Mesothelial cell of epicardium (in vitro differentiated cells): Measurements from ENCODE around the gene INO80. TPM values are rescaled to one million over a fixed set of nuclear protein-coding genes. Genes with fewer than 3 reads are reported as not detected.

Source experiments
- DNase-seq, 2 experiments: peaks; one replicate each; pipeline ENCODE4 v3.0.0; 2021; ENCODE audit warnings: low spot score in 2 of 2; ENCODE audit not compliant: unreplicated experiment in 2 of 2
- H3K27ac Mint-ChIP-seq: 2 replicates; pipeline ENCODE4 v1.8.0; 2021; ENCODE audit warnings: mixed read lengths
- H3K27me3 Mint-ChIP-seq: 2 replicates; pipeline ENCODE4 v1.8.0; 2021; ENCODE audit warnings: low read depth, mixed read lengths
- H3K36me3 Mint-ChIP-seq: 2 replicates; pipeline ENCODE4 v1.8.0; 2021; ENCODE audit warnings: mixed read lengths
- H3K4me1 Mint-ChIP-seq: 2 replicates; pipeline ENCODE4 v1.8.0; 2021; ENCODE audit warnings: mixed read lengths
- H3K4me3 Mint-ChIP-seq: 2 replicates; pipeline ENCODE4 v1.8.0; 2021; ENCODE audit warnings: mild to moderate bottlenecking, moderate library complexity, mixed read lengths
- H3K9me3 Mint-ChIP-seq: 2 replicates; pipeline ENCODE4 v1.8.0; 2021; ENCODE audit warnings: mixed read lengths
- total RNA-seq: library from RNA; stranded (reverse); gene quantifications from 3 replicates; pipeline ENCODE4 v1.2.1, GENCODE V29; 2021
- TF ChIP-seq, protein P1 (sequence below): fragments of 200-600 bp; sonication (generic); IDR thresholded peaks from one replicate; pipeline ENCODE4 v1.5.0; 2021; ENCODE audit warnings: antibody characterized with exemption; ENCODE audit not compliant: unreplicated experiment

INO80 gene
- total RNA-seq, 1 donor from 2014 or later, result 23.7 TPM

DNA sequence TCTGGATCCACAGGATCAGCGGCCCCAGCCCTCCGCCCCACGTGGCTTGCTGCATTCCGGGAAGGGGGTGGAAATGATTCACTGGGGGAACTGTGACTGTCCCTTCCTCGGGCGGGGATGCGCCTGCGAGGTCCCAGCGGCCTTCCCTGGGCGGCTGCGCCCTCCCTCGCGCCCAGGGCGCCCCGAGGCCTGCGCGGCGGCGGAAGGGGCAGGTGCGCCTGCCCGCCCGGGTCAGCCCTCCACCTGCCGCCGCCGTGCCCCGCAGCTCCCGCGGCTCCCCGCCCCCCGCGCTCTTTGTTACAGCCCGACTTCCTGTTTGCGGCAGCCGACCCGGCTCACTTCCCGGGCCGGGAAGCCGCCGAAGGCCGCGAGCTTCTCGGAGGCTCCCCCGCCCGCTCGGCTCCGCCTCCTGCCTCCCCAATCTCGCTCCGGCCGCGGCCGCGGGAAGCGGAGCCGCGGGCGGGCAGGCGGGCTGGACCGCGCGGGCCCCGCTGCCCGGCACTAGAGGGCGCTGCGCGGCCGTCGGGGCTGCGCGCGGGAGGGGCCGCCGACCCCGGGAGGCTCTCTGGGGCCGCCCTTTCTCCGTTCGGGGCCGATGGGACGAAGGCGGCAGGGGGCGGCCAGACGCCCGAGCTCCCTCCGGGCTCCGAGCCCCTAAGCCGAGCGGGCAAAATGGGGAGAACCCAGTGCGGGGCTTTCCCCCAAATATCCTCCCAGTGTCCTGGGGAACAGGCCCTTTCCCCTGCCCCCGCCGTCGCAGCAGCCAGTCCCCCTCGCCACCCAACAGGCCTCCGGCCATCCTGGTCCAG, 174.3 kb downstream of the INO80 start:
- DNase-seq, result peak in 1 of 2 experiments; percentile 82
- Mint-ChIP-seq H3K36me3 (no peaks in the 10 kb centered on the region), H3K27ac (peak overlapping the region; percentile 67), H3K27me3 (peaks cover 9% of the 10 kb centered on the region), H3K4me1 (peaks cover 17% of the 10 kb centered on the region), H3K9me3 (no peaks in the 10 kb centered on the region), H3K4me3 (peak overlapping the region; percentile 63)
- TF ChIP-seq, protein P1, sequence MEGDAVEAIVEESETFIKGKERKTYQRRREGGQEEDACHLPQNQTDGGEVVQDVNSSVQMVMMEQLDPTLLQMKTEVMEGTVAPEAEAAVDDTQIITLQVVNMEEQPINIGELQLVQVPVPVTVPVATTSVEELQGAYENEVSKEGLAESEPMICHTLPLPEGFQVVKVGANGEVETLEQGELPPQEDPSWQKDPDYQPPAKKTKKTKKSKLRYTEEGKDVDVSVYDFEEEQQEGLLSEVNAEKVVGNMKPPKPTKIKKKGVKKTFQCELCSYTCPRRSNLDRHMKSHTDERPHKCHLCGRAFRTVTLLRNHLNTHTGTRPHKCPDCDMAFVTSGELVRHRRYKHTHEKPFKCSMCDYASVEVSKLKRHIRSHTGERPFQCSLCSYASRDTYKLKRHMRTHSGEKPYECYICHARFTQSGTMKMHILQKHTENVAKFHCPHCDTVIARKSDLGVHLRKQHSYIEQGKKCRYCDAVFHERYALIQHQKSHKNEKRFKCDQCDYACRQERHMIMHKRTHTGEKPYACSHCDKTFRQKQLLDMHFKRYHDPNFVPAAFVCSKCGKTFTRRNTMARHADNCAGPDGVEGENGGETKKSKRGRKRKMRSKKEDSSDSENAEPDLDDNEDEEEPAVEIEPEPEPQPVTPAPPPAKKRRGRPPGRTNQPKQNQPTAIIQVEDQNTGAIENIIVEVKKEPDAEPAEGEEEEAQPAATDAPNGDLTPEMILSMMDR, result peak; percentile 58

DNA sequence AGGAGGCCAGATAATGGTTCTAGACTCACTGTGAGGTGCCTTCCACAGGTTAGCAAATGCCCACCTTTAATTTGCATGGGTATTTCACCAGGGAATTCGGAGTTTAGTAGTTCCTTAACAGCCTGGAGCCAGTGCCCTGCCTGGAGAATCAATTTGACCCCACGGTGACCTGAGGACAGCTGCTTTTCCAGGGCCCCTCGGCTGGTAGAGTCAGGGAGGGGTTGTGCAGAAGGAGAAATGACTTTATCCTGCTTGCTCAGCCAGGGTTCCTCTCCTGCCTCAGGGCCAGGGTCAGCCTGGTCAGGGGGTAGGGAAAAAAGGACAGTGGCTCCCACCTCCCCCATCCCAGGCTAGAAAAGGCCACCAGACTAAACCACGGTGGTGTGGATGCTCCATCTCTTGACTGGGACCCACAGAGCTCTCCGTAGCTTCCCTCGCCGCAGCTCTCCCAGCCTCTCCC, 175.0 kb downstream of the INO80 start:
- TF ChIP-seq, protein P1, result no peak
- H3K27ac Mint-ChIP-seq, result peak overlapping the region; percentile 67
- H3K27me3 Mint-ChIP-seq, result peaks cover 7% of the 10 kb centered on the region
- no peak for DNase-seq
- H3K4me1 Mint-ChIP-seq, result peaks cover 17% of the 10 kb centered on the region
- peak overlapping the region; percentile 60 for H3K4me3 Mint-ChIP-seq
- H3K36me3 Mint-ChIP-seq, result no peaks in the 10 kb centered on the region
- H3K9me3 Mint-ChIP-seq, result no peaks in the 10 kb centered on the region

DNA sequence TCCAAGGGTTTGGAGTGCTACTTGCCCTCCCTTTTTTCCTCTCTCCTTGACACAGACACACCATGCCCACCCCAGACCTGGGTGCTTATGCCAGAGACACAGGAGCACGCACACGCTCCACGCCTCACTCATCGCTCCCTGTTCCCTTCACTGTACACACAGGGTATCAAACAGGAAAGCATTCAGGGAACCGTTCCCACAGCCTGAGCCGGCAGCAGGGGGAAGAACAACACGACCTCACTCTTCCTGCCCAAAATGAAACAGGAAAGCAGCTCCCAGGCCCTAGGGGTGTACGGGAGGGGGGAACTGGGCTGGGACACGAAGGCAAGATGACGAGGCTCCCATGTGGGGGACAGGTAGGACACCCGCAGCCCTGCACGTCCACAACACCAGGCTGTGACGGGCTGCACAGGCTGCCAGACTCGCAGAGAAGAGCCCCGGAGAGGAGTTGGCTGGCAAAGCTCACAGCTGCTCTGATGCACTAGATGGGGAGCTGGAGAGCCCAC, 175.7 kb downstream of the INO80 start:
- Mint-ChIP-seq H3K9me3 (no peaks in the 10 kb centered on the region), H3K27ac (peak overlapping the region; percentile 59), H3K4me1 (peaks cover 17% of the 10 kb centered on the region), H3K27me3 (peaks cover 4% of the 10 kb centered on the region), H3K36me3 (no peaks in the 10 kb centered on the region), H3K4me3 (peak overlapping the region; percentile 47)
- no peak for DNase-seq
- TF ChIP-seq, protein P1, result no peak

DNA sequence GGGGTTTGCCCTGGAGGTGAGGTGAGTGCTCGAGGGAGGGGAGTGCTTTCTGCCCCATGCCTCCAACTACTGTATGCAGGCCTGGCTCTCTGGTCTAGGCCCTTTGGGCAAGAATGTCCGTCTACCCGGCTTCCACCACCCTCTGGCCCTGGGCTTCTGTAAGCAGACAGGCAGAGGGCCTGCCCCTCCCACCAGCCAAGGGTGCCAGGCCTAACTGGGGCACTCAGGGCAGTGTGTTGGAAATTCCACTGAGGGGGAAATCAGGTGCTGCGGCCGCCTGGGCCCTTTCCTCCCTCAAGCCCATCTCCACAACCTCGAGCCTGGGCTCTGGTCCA, 177.6 kb downstream of the INO80 start:
- TF ChIP-seq, protein P1, result no peak
- H3K9me3 Mint-ChIP-seq, result no peaks in the 10 kb centered on the region
- H3K36me3 Mint-ChIP-seq, result no peaks in the 10 kb centered on the region
- DNase-seq, result no peak
- no peak overlapping the region for H3K27ac Mint-ChIP-seq
- H3K4me1 Mint-ChIP-seq, result peaks cover 17% of the 10 kb centered on the region
- no peak overlapping the region for H3K4me3 Mint-ChIP-seq
- peaks cover 4% of the 10 kb centered on the region for H3K27me3 Mint-ChIP-seq

DNA sequence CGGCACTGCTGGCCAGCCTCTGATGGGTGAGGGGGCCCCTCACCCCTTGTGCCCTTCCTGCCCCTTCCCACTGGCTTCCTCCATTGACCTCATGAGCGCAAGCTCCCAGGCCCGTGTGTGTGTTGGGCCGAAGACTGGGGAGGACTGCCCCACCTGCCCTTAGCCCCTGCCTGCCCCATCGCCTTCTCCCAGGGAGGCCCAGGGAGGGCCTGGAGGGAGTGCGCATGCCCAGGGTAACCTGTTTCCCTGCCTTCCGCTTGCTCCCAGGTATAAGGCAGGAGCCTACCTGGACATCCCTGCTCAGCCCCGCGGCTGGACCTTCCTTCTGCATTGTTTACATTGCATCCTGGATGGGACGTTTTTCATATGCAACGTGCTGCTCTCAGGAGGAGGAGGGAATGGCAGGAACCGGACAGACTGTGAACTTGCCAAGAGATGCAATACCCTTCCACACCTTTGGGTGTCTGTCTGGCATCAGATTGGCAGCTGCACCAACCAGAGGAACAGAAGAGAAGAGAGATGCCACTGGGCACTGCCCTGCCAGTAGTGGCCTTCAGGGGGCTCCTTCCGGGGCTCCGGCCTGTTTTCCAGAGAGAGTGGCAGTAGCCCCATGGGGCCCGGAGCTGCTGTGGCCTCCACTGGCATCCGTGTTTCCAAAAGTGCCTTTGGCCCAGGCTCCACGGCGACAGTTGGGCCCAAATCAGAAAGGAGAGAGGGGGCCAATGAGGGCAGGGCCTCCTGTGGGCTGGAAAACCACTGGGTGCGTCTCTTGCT, 178.1 kb downstream of the INO80 start:
- H3K4me1 Mint-ChIP-seq, result peaks cover 17% of the 10 kb centered on the region
- H3K9me3 Mint-ChIP-seq, result no peaks in the 10 kb centered on the region
- no peak overlapping the region for H3K4me3 Mint-ChIP-seq
- TF ChIP-seq, protein P1, result peak; percentile 22
- H3K27me3 Mint-ChIP-seq, result peaks cover 9% of the 10 kb centered on the region
- no peak overlapping the region for H3K27ac Mint-ChIP-seq
- no peaks in the 10 kb centered on the region for H3K36me3 Mint-ChIP-seq
- DNase-seq, result no peak
